GM18909 (cell line): Measurements from ENCODE around the gene IFNB1.

Experiments used
- ATAC-seq: cut with Tn5 transposase; IDR thresholded peaks from one replicate; pipeline ENCODE4 v1.9.1; 2021; ENCODE audit warnings: mild to moderate bottlenecking; ENCODE audit not compliant: unreplicated experiment, poor library complexity

IFNB1 gene

DNA sequence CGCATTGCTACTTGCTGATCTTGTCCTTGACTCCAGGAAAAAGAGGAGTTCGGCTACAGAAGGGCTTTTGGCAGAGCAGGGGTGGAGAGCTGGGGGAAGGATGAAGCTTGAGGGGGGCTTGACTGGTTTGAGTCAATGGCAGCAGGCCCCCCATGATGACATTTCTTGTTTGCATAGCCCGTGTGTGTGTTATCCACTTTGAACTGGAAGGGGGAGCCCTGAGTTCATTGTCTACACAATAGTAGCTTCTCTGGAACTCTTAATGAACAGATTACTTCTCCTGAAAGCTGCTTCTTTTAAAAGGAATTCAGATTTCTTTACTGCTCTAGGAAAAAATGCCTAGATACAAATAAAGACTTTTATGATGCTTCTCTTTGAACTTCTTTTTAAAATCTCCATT, 2.3 kb downstream of the IFNB1 start:
- ATAC-seq: no peak

DNA sequence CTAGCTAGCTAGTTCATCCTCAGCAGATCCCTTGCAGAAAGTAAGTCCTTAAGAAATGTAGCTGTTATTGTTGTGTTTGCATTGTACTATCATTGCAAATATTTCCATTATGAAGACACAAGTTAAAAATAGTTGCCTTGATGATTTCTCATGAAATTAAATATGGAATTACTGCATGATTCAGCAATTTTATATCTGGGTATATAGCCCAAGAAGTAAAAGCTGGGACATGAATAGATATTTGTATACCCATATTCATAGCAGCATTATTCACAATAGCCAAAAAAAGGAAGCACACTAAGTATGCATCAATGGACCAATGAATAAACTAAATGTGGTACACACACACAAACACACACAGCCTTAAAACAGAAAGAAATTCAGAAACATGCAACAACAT, 6.8 kb downstream of the IFNB1 start:
- ATAC-seq: no peak

DNA sequence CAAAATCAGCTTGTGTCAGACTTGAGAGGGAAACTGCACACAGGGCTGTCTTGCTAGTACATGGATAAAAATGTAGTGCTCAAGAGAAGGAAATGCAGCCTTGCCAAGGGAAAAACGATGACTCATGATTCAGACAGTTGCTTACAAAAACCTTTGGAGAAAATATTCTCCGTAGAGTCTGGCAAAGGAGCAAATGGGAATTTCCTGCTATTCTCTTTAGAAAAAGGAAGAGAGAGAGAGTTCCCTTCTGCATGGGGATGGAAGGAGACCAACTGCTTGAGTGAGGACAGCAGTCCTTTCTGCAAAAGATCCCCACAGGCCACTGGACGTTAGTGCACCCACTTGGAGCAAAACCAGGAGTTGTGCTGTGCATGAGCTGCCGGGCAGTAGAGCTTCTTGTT, 7.6 kb downstream of the IFNB1 start:
- no peak for ATAC-seq

DNA sequence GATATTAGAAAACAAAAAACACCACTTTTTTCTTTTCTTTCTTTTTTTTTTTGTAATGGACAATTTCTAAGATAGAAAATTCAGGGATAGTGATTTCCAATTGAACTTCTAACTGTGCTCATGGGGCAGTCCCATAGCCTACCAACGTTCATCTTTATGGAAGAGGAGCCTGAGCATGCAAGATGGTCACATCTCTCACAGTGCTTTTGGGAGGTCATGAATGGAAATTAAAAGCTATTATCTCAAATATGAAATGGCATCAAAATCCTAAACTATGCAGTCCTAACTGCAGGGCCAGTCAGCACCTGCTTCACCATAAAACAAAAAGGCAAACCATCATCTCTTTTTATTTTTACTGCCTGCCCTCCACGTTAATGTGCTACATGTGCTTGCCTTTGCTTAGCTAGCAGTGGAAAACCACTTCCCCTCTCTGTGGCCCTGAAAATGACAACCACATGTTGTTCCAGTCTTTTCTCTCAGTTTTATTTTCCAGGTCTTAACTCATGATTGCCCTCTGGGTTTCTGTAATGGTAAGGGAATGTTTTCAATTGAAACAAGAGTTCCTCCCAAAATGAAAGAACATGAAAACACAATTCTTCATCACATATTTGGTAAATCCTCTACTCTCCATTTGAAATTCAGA, 16.7 kb downstream of the IFNB1 start:
- ATAC-seq: peak; percentile 84

DNA sequence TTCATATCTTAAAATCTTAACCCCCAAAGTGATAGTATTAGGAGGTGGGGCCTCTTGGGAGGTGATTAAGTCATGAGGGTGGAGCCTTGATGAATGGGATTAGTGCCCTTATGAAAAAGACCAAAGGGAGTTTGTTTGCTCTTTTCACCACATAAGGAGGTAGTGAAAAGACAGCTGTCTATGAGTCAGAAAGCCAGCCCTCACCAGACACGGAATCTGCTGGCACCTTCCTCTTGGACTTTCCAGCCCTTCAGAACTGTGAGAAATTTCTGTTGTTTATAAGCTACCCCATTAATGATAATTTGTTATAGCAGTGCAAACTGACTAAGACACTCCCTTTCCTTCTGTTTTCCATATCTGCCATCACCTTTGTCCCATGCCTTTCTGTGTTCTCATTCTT, 20.8 kb downstream of the IFNB1 start:
- no peak for ATAC-seq

DNA sequence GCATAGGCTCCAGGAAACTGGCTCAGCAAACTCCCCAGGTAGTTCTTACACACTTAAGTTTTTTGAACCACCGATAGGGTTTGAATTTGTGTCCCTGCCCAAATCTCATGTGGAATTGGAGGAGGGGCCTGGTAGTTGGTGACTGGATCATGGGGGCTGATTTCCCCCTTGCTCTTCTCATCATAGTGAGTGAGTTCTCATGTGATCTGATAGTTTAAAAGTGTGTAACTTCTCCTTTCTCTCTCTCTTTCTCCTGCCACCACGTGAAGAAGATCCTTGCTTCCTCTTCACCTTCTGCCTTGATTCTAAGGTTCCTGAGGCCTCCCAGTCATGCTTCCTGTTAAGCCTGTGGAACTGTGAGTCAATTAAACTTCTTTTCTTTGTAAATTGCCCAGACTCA, 23.9 kb downstream of the IFNB1 start:
- ATAC-seq: no peak

DNA sequence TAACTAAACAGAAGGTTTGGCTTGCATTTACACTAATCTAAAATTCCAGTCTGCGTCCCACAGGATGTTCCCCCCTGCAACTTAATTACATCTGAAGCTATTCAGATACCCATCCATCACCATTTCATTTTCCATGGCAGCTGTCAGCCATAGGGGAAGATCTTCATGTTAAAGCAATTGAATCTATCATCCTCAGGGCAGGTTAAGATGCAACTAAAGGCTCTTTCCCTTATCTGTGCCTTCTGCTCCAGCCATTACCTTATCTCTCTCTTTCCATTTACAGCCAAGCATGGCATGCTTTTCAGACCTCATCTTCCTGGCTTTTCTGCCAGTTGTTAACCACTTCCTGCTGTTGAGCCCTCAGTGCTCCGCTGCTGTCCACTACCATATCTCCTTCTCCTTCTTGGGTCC, 30.5 kb downstream of the IFNB1 start:
- ATAC-seq: no peak

DNA sequence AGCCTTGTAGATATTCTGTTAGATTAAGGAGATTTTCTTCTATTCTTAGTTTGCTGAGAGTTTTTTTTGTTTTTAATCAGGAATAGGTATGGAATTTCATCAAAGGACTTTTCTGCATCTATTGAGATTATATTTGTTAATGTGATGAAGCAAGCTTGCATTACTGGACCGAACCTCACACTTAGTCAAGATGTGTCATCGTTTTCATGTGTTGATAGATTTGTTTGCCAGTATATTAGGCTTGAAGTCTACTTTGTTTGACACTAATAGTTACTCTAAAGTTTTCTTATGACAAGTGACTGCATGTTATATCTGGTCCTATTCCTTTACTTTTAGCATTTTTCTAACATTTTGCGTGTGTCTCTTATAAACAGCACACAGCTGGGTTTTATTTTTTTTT, 33.9 kb downstream of the IFNB1 start:
- ATAC-seq: no peak

DNA sequence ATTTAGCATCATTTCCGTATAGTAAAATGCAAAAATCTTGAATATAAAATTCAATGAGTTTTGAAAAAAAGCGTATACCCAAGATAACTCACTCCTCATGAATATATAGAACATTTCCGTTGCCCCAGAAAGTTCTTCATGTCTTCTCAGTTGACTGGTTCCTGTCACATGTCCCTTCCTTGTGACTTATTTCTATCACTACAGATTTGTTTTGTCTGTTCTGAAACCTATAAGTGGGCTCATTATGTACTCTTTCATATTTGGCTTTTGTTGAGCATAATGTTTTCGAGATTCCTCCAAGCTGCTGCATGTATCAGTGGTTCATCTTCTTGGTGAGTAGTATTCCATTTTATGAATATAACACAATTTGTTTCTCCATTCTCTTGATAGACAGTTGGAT, 35.3 kb downstream of the IFNB1 start:
- no peak for ATAC-seq

DNA sequence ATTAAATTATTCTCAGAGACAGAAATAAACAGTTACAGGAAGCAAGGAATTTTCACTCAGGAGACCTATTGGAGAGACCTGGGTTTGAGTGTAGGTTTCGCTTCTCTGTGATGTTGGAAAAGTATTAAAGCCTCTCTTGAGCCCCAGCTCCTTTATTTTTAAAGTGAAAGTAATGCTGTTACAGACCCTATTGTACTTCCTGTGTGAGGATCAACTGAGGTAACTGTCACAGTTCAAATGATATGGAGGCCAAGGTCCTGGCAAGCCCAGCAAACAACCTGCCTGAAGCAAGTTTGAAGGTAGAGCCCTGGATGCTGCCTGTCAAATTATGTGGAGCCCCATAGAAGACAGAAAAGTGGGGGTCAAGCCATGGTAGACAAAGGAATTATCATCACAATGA, 38.4 kb downstream of the IFNB1 start:
- no peak for ATAC-seq

DNA sequence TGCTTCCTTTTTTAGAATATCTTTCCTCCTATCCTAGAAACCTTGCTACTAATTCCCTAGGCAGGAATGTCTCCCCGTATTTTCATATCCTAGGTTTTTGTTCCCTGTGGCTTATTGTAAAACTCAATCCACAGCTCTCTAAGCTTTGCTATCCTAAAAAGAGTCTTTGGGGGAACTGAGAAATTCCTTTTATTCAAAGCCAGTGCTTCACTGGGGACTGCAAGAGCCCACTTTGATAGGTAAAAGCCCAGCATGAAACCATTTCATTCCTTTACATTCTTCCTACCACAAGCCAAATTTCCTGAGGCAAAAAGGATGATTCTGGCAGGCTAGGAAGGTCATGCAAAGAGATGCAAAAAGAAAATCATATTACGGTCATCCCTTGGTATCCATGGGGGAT, 40.5 kb downstream of the IFNB1 start:
- ATAC-seq: no peak

DNA sequence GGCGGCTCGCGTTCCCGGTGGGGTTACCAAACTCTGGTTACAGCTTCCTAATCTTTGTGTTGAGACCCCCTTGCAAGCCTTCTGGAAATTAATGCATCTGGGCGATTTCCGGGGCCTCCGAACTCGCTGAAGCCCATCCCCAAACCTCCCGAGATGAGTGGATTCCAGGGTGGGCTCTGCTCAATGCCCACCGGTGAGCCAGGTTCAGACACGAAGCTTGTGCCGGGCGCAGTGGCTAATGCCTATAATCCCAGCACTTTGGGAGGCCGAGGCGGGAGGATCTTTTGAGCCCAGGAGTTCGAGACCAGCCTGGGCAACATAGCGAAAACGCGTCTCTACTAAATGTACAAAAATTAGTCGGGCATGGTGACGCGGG, 45.9 kb downstream of the IFNB1 start:
- no peak for ATAC-seq

DNA sequence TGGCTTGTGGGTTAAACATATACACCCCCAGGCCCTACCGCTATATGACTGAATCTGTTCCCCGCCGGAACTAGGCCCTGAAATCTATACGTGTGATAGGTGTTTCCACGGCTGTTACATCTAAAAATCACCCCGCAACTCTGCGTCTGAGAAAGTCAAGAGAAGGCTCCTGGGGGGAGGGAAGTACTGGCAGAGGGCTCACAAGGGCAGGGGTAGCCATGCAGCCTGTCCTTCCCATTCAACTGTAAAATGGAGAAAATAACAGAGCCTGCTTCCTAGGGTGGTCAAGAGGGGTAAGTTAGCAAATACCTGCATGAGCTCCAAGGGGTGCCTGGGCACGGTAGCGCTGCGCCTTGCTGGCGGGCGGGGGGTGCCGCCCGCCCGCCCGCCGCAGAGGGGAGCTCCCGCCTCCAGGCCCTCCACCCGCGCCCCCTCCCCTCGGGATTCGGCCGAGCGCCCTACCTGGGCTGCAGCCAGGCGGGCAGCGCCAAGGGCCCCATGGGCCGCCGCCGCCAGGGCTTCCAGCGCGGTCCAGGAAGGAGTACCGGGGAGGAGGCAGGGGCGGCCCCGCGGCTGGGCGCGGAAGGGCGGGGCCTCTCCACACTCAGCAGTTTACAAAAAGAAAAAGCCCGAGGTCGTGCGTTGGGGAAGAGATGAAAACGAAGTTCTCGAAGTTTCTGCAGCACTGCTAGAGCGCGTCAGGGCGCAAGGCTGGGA, 46.5 kb downstream of the IFNB1 start, which contains the start of gene HACD4:
HACD4 (minus strand) TSS at position 550 of the 717 bp plus-strand sequence; CDS start at position 500, 50 bp downstream.
- peak; percentile 76 for ATAC-seq

DNA sequence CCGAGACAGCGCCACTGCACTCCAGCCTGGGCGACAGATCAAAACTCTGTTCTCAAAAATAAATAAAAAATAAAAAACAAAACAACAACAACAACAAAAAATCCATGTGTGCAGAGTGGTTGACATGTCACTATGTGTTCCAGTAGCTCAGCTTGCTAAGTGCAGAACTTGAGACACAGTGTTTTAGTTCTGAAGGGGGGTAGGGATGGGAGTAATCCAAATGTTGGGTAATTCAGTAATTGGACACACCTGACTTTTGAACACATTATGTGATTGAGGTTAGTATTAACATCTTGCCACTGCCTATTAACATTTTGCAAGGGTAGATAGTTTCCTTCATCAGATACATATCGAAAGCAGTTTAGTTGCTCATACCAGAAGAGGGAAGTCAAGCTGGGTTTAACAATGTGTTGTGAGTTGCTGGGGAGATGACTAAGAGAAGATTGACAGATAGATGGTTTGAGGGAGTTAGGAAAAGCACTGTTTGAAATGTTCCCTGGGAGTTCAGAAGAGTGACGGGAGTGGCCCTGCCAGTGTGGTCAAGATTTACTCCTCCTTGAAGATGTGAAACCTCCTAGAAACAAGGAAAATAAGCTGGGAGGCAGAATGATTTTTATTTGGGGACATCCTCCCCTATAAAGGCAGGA, 47.2 kb downstream of the IFNB1 start:
- ATAC-seq: peak; percentile 86

DNA sequence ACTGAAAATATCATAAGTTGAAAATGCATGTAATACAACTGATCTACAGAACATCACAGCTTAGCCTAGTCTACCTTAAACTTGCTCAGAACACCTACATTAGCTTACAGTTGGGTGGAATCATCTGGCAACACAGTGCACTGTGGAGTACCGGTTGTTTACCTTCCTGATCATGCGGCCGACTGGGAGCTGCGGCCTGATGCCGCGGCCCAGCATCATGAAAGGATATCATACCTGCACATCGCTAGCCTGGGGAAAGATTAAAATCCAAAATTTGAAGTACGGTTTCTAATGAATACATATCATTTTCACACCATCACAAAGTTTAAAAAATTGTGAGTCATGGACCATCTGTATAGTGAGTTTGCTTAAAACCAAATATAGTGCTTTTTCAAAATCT, 48.1 kb downstream of the IFNB1 start:
- ATAC-seq: no peak

DNA sequence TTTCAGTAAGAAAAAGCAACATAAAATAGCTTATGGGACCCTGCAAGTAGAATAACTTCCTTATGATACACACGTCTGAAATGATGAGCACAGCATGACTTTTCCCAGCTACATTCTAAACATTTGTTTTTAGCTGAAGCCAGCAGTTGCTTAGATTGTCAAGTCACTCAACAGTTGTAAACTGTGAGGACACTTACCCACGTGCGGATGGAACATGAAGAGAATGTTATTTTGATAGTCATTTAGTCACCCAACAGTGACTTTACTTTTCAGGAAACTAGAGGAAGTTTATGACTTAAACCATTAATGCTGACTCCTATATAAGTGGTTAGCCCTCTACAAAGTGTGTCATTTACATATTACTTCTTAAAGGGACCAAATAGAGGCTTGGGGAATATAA, 49.3 kb downstream of the IFNB1 start:
- no peak for ATAC-seq

DNA sequence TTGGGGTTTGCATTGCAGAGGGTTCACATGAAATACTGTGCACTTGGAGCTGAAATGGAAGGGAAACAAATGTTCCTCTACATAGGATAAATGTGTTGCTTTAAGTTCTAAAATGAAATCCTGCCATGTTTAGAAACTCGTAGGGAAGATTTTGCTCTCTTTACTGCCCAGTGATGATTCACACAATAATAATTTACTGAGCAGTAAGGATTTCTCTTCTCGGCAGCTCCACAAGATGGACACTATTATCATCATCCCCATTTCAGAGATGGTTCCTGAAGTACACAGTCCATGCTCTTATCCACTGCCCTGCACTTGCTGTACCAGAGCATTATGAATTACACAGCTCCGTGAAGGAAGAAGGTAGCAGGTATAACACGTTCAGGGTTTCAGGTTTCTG, 50.4 kb downstream of the IFNB1 start:
- ATAC-seq: no peak
